ENCODE measurements around the gene MFGE8.

MFGE8 gene

DNA sequence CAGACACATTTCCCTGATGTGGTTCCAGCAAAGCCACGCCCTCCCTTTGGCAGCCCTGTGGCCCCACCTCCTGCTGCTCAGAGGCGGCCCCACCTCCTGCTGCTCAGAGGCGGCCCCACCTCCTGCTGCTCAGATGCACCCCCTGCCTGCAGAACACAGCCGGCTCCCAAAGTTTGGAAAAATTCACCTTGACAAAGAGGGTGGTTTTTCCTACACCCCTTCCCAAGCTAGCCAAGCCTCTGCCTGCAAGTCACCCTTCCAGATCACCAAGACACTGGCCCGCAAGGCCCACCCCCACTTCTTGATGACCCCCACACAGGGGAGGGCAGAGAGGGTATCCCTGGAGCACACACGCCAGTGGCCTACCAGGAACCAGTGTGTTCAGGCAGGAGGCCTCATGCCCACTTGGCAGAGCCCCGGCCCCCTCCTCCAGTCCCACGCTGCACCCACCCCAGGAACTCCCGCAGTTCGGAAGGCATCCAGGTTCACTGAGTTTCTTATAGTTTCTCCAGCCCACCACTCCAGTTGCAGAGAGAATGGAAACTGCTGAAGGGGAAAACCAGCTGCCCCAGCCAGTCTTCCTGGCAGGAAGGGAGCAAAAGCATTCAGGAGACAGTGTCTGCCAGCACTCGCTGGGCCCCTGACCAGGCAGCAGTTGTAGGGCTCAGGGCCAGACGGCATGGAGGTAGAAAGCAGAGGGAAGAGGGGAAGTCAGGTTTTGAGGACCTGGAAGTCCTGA lies 15.6 kb downstream of the MFGE8 start:
- DNase-seq, result peak; percentile 70

DNA sequence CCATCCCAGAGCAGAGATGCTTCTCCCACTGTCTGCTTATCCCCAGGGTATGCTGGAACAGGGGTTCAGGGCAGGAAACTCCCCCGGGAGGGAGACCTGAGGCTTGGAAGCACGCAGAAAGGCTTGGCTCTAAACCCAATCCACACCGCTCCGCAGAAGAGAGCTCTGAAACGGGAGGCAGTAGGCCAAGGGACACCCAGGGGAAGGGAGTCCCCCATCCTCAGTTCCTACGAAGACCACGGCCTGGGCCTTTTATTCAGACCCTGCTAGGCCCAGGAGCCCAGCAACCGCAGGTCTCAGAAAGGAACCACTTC lies 16.1 kb downstream of the MFGE8 start:
- no peak for DNase-seq

DNA sequence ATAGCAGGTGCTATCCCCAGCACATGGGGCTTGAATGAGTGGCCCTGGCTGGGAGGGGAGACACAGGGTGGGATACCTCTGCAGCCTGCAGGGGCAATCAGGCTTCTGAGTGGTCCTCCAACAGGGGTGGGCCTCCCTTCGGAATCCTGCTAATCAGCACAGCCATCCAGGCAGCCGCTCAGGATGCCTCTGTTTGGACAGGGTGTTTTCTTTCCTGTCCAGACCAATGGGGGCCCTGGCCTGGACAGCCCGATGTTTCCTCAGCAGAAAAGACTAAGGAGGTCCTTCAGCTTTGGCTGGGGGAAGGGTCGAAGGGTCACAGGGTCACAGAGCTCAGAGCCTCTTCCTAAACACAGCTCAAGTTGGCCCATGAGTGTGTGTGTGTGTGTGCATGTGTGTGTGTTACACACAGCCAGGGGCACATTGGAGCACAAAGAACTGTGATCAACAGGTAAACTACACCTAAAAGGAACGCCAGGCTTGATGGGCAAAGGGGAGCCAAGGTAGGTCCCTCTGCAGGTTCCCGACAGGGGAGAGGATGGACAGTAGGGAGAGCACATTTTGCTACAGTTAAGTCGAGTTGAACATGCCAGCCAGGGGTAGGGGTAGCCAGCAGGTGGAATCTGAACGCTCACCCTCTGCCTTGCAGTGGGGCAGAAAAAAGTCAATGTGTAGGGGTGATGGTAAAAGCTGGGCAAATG lies 16.7 kb downstream of the MFGE8 start:
- DNase-seq, result no peak

DNA sequence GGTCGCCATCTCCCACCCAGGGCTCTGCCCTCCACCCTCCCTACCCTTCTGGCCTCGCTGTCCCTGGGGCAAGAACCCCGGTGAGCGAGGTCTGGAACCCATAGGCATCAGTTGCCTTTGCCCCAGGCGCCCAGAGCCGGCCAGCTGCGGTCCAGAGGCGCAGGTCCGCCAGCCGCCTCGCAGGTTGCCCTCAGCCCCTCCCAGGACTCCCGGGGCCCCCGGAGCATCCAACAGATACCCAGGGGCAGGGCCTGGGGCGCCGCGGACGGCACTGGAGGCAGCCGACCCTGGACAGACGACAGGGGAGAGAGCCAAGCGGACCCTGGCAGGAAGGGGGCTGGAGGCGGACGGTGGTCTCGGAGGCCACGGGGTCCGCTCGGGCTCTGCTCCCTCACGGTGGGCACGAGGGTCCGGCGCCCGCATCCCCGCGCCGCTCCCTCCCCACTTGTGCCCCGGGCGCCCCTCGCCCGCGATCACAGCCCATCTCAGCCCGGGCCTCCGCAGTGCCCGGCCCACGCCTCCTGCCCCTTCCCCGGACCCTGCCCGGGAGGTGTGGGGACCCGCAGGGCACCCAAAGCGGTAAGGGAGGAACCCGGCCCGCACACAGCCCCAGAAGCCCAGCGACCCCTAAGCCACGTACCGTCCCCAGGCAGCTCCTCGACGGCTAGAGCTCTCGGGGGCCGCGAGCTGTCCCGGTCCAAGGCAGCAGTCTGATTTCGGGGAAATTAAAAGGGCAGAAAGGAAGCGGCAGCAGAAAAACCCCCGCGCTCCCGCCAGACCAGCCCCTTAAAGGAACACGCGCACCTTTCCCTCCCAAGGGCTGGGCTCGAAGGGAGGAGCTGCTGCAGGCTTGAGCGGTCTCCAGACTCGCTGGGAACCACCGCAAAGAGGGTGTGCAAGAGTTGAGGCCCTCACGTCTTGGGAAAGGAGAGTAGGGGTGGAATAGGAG lies 18.1 kb downstream of the MFGE8 start, which contains the start of gene HAPLN3:
Gene HAPLN3, minus strand, starts transcription at position 726 of the 949 bp plus-strand sequence. CDS start 8,246 bp downstream, outside the sequence.
- peak; percentile 69 for DNase-seq

DNA sequence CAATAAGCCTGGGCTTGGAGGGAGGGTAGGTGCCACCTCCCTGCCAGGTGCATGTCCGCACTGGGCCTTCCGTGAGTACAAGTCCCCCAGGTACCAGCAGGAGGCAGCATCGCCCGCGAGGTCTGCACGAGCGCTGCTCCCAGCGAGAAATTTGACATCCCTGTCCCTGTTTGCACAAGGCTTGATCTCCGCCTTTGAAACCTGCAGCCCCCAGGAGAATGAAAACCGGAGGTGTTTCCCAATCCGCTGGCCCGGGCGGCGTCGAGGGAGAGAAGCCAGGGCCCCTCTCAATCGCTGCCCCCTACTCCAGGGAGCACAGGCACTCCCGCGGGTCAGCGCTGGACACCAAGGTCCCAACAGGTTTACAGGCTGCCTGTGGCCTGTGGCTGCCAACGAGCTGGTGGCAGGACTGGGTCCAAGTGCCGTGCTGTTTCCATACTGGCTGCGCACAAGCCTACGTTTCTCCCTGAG lies 18.8 kb downstream of the MFGE8 start:
- DNase-seq, result peak; percentile 80

DNA sequence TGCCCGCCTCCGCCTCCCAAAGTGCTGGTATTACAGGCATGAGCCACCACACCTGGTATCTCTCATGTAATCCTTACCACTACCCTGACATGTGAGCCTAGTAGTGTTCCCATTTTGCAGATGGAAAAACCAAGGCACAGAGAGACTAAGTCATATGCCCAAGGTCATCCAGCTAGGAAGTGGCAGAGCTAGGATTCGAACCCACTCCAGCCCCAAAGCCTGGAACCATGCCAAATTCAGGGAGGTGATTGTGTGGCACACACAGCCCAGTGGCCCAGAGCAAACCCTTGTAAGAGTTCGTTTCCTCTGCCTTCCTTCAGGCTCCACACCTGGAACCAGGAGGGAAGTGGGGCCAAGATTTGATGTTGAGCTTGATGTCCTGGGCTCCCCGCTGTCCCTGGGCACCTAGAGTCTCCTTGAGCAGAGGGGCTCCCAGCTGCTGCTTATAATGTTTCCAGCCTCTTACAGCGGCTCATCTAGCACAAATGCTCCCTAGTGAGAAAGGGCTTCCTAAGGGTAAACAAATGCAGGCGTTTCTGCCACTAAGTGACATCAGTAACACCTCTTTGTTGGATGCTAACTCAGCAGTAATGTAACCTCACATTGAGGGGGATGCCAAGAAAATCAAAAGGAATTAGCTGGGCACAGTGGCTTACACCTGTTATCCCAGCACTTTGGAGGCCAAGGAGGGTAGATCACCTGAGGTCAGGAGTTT lies 21.5 kb downstream of the MFGE8 start:
- no peak for DNase-seq

DNA sequence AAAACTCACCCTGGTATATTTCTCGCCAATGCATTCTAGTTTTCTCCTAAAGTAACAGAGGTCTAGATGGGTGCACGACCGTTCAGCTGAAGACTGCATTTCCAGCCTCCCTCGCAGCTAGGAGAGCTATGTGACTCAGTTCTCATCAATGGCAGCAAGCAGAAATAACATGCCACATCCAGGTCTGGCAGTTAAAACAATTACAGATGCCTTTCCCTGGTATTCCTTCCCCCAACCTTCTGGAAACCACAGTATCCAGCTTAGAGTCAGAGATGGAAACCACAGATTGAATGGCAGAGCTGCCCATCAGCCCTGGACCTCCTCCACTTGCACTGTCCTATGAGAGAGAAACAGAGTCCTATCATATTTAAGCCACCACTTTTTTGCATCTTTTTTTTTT lies 22.7 kb downstream of the MFGE8 start:
- no peak for DNase-seq

DNA sequence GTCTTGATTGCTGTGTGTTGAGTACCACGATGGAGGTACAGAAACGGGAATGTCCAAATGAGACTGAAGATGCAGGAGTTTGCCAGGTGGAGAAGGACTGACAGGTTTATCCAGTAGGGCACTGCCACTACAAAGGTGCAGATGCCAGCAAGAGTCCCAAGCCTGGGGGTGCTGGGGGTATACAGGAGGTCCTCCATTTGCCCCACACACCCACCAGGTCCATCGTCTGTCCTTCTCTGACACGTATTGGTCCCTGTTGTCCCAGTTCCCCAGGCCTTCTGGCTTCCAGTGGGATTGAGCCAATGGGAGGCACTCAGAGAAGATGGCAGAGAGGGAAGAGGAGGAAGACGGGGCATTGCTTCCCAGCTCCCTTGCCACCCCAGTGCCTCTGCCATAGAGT lies 24.5 kb downstream of the MFGE8 start:
- no peak for DNase-seq

DNA sequence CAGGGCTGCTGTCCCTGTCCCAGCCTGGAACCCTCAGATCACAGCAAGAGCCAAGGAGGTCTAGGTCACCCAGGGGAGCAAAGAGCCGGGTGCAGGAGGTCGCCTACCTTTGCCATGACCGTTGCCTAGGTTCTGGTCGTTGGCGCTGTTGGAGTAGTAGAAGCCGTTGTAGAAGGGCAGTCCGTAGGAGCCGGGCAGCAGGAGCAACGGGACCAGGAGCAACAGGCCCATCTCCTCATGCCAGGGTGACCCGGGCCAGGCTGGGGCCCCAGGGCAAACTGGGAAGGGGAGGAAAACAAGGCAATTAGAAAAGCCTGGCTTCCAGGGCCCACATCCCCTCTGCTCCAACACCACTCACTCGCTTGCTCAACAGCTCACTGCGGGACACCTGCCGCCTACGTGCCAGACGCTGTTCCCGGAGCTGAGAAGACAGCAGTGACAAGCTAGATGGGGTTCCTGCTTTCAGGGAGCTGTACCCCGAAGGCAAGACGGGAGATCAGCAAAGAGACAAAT lies 26.1 kb downstream of the MFGE8 start:
- no peak for DNase-seq

DNA sequence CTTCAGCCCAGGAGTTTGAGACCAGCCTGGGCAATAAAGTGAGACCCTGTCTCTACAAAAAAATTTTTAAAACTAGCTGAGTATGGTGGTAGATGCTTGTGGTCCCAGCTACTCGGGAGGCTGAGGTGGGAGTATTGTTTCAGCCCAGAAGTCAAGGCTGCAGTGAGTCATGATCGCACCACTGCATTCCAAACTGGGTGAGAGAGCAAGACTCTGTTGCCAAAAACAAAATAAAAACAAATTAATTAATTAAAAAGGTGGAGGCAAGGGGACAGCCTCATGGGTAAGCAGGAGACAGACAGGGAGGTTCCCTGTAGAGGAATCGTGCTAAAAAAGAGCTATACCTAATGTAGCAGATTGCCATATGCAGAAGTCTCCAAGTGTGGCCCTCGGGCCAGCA lies 30.4 kb downstream of the MFGE8 start:
- no peak for DNase-seq

DNA sequence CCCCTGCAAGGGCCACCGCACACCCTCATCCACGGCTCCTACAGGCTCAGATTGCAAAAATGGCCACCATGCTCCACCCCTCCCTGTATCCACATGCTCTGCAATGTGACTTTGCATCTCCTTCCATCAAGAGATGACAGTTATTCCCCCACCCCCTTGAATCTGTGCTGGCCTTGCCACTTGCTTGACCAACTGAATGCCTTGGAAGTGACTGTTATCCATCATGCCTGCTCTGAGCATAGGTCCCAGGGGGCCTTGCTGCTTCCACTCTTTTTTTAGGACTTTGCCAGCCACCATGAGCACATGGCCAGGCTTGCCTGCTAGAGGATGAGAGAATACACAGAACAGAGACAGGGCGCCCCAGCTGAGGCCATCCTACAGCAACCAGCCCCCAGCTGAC lies 31.4 kb downstream of the MFGE8 start:
- no peak for DNase-seq

DNA sequence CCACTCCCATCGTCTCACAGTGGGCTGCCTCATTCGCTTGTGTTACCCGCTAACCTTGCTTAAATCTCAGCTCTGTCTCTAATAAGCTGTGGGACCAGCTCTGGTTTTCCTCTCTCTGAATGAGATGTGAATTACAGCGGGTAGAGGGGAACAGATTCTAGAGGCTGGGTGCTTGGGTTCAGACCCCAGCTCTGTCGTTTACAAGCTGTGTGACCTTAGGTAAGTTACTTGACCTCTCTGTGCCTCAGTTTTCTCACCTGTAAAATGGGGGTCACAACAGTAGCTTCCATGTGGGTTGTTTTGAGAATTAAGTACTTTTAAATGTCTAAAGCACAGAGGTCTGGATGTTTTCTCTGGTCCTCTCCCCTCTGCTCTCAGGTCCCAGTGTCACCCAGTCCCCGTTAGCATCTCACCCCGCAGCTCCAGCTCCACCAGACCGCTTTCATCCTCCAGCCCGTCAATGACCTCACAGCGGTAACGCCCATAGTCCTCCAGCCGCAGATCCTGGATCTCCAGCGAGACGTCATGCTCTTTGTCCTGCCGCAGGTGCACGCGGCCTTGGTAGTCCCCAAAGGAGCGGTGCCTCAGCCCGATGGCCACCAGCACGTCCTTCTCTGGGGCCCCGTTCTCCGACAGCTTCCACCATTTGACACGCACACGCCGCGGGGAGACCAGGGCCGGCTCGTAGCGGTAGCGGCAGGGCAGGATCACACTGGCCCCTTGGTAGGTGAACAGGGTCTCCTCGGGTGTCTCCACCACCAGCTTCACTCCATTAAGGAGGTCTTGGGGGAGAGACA lies 32.0 kb downstream of the MFGE8 start:
- DNase-seq, result no peak

DNA sequence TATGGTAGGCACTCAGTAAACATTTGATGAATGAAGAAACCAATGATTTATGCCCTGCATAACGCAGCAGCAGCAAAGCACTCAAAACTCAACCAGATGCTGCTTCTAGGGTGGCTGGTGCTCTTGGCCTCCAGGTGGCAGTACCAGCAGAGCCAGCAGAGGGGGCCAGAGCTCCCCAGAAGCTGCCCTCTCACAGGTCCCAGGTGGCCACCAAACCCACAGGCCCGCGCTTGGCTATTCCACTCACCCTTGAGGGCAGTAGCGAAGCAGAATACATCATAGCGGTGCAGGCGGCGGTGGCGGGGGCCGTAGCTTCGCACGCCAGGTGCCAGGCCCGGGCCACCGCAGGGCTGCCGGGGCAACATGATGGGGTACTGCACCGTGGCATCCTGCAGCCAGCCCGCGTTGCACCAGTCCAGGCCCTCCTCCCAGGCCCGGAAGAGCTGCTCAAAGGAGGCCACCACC lies 34.4 kb downstream of the MFGE8 start:
- peak; percentile 16 for DNase-seq

DNA sequence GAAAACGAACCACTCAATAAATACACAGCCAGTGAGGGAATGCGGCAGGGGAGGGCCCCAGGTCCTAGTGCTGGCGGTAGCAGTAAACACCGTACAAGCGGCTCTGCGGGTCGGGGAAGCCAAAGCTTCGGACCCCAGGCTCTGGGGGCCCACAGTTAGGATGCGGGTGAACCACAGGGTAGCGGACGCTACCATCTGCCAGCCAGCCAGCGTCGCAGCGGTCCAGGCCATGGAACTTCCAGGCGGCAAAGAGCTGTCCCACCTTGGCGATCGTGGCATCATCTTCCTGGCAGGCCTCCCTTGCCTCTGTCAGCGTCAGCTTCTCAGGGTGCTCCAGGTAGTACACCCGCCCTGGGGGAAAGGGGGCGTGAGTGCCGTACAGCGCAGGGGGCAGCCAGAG lies 35.3 kb downstream of the MFGE8 start:
- no peak for DNase-seq

DNA sequence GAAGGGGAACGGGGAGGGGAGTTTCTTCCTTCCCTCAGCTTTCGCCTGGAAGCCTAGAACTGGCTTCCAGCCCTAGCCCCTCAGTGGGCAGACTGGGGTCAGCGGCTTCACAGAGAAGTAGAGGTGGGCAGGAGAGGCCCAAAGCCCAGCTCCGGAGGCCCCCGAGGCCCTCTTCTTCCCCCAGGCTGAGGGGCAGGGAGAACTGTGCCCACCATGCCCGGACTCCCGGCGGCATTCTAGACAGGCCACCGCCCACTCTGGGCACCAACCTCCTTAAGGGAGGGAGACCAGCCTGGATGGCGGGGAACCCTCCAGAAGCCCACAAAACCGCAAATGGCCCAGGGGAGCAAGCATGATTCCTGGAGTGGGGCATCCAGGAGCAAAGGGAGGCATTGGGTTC lies 35.8 kb downstream of the MFGE8 start:
- DNase-seq, result no peak

DNA sequence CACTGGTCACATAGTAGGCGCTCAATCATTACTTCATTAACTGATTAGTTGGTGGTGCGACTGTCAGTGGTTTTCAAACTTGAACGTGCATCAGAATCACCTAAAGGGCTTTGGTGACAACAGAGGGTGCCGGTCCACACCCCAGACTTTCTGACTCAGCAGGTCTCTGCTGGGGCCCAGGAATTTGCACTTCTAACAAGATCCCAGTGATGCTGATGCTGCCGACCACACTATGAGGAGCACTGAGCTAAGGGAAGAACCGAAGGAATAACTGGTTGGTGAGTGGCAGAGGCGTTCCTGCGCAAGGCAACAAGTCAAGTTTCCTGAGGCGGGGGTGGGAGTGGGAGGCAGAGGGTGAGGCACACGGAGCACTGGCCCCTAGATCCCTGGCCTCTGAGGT lies 36.6 kb downstream of the MFGE8 start:
- no peak for DNase-seq

DNA sequence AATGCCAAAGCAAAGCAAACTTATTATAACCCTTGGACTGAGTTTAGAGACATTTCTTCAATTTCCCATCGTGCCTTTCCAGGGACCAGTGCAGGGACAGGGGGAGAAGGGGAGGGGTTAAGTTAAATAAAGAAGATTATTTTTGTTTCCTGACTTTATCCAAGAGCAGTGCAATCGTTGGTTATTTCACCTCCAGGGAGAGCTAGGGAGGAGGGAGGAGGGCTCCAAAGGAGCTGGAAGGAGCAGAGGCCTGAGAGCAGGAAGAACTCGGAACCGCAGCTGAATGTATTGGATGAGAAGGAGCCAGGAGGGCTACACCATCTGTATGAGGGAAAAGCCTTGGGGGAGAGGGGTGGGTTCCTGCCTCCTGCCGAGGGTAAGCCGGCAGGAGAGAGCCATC lies 38.5 kb downstream of the MFGE8 start:
- DNase-seq, result no peak

DNA sequence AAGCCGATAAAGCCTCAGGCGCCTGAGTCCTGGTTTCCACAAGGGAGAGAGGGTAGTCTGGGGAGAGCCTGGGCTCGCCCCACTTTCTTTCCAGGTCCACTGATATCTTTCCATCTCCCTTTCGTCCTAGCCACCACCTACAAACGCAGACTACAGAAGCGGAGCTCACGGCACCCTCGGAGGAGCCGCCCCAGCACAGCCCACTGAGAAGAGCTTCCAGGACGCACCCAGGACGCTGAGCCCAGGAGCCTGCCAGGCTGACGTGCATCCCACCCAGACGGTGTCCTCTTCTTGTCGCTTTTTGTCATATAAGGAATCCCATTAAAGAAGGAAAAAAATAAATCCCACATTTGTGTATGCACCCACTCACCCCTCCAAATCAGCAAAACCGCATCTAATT lies 38.9 kb downstream of the MFGE8 start:
- DNase-seq, result no peak

DNA sequence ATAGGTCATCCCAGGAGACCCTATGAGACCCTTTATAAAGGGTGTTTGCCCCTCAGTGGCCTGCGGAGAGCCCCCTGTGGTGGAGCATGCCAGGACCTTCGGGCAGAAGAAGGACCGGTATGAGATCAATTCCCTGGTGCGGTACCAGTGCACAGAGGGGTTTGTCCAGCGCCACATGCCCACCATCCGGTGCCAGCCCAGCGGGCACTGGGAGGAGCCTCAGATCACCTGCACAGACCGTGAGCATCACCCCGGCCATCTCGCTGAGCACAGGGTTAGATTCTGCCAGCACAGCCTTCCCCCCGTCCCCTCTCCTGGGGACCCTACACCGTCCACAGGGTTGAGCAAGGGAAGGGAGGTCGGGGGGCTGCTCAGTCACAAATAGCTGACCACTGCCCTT lies 39.4 kb downstream of the MFGE8 start:
- no peak for DNase-seq

DNA sequence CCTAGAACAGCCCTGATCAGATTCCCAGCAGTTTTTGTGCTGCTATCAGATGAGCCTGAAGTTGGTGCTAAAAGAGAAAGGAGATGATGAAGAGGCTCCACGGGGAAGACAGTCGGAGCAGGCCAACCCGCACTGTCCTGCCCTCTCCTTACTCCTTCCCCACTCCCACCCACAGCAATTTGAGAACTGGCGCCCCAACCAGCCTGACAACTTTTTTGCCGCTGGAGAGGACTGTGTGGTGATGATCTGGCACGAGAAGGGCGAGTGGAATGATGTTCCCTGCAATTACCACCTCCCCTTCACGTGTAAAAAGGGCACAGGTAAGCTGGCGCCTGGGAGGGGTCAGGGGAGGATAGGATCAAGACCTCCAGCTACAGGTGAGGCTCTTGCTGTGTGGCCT lies 40.5 kb downstream of the MFGE8 start:
- no peak for DNase-seq

DNA sequence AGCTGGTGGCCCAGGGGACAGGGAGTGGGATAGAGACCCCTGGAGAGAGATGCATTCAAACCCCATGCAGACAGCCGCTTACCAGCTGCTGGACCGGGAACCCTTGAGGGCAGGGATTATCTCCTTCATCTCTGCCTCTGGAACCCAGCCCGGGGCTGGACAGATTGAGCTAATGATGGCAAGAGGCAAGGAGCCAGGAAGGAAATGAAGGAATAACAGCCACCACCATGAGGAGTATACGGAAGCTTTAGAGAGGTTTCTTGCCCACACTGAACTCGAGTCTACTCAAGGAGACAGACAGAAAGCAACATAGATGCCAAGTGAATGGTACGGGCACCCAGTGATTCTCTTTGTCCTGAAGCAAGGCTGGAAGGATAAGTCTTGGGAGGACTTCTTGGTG lies 41.1 kb downstream of the MFGE8 start:
- no peak for DNase-seq

DNA sequence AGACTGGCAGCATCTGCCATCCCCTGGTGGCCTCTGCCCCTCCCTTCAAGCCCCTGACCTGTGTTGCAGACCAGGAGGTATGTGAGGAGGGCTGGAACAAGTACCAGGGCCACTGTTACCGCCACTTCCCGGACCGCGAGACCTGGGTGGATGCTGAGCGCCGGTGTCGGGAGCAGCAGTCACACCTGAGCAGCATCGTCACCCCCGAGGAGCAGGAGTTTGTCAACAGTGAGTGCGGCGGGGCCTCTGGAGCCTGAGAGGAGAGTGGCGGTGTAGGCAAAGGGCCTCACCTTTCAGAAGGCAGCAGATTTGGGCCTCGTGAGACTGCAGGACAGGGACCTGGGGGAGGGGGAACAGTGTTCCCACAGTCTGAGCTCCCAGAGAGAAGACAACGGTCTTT lies 41.9 kb downstream of the MFGE8 start:
- no peak for DNase-seq
